Measurements from ENCODE around the gene COX15. TPM values are rescaled to one million over a fixed set of nuclear protein-coding genes. Genes with fewer than 3 reads are reported as not detected.

Gene COX15
- polyA plus RNA-seq (16.8 to 28.4 TPM (median 27.1 TPM) in 3 replicates), polyA minus RNA-seq (12.0 to 21.9 TPM (median 15.9 TPM) in 3 replicates)
- polyA plus RNA-seq (2011; ENCODE audit: low read depth): 5.2 TPM
- polyA plus RNA-seq (2011; cell fraction: cytosol; rRNA removed): 16.2 and 20.0 TPM in 2 replicates
- 21.1 and 22.9 TPM in 2 replicates for polyA plus RNA-seq (2011; cell fraction: nucleus; rRNA removed)
- polyA plus RNA-seq (2012; ENCODE audit: low replicate concordance): 13.9 and 25.0 TPM in 2 replicates
- polyA minus RNA-seq (2011; cell fraction: cytosol; rRNA and poly(A)+ RNA removed): 11.1 TPM
- polyA minus RNA-seq (2011; cell fraction: nucleus; rRNA and poly(A)+ RNA removed): 6.9 and 14.4 TPM in 2 replicates

- Histone ChIP-seq H3K36me3 (ENCODE audit: control insufficient read depth in 2 of 2, extremely low read depth in 1 of 2, insufficient read depth in 2 of 2, low read length in 2 of 2) (peaks cover 4 to 8% of the 10 kb centered on the region in 2 experiments), H3K4me2 (ENCODE audit: control insufficient read depth, extremely low read depth, insufficient read depth, low read depth, low read length) (peak within 1 kb of the TSS; percentile 85), H3K79me2 (ENCODE audit: control insufficient read depth, insufficient read depth, low read length) (peaks cover 22% of the 10 kb centered on the region), H3K9ac (ENCODE audit: control insufficient read depth, extremely low read depth, insufficient read depth, low read length) (peak within 1 kb of the TSS; percentile 89), H3K9me3 (ENCODE audit: control insufficient read depth, low read depth, low read length) (no peaks in the 10 kb centered on the region), H2AFZ (ENCODE audit: control insufficient read depth, low read length) (peak within 1 kb of the TSS; percentile 92), H3K9me1 (ENCODE audit: control insufficient read depth, extremely low read depth, insufficient read depth, low read length) (peaks cover 5% of the 10 kb centered on the region), H3K27ac (ENCODE audit: control insufficient read depth, insufficient read depth, low read length) (peak within 1 kb of the TSS; percentile 91), H4K20me1 (ENCODE audit: control insufficient read depth, extremely low read depth, insufficient read depth, low read length) (no peaks in the 10 kb centered on the region), H3K4me1 (ENCODE audit: control insufficient read depth, extremely low read depth, insufficient read depth, low read length) (peaks cover 16% of the 10 kb centered on the region), H3K4me3 (ENCODE audit: control insufficient read depth in 2 of 3, extremely low read depth in 1 of 3, insufficient read depth in 2 of 3, low read depth in 1 of 3, low read length in 3 of 3) (peak within 1 kb of the TSS; percentile 78 to 86 (median 84)), H3K27me3 (ENCODE audit: control insufficient read depth, extremely low read depth, insufficient read depth, low read length) (no peaks in the 10 kb centered on the region)
- FAIRE-seq (peak; percentile 69), DNase-seq (ENCODE audit: low read depth, low spot score) (peak; percentile 69)
- dilution Hi-C loops (cut with MboI; ENCODE audit: extremely low pct_ligation_motif_present, low sequenced_read_pairs): no loop called here
- TF ChIP-seq EZH2 (IDR thresholded peaks at IDR 0.05; ENCODE audit: low read length) (no peak), CTCF (optimal IDR thresholded peaks at IDR 0.05 in 1 of 3, IDR thresholded peaks at IDR 0.05 in 1 of 3, conservative IDR thresholded peaks at IDR 0.05 in 1 of 3; ENCODE audit: extremely low read depth in 1 of 3, insufficient read depth in 2 of 3, low read length in 3 of 3) (peak; percentile 46 to 65 (median 56))
These were observed at the start of gene COX15, which contains the start of gene CUTC for GRCh38 chr10:99732033-99732842. TSS of gene COX15 (minus strand) at chr10:99732127. CDS start at chr10:99732049, 78 bp downstream. TSS of gene CUTC (plus strand) at chr10:99732234. CDS start at chr10:99732349, 115 bp downstream.

GRCh38 chr10:99779335-99779734, 47.4 kb upstream of the COX15 start:
- no peaks in the 10 kb centered on the region for H3K79me2 ChIP-seq (ENCODE audit: control insufficient read depth, insufficient read depth, low read length)
- peak overlapping the region; percentile 51 for H2AFZ ChIP-seq (ENCODE audit: control insufficient read depth, low read length)
- no peaks in the 10 kb centered on the region for H3K27me3 ChIP-seq (ENCODE audit: control insufficient read depth, extremely low read depth, insufficient read depth, low read length)
- TF ChIP-seq EZH2 (IDR thresholded peaks at IDR 0.05; ENCODE audit: low read length) (no peak), CTCF (optimal IDR thresholded peaks at IDR 0.05 in 1 of 3, IDR thresholded peaks at IDR 0.05 in 1 of 3, conservative IDR thresholded peaks at IDR 0.05 in 1 of 3; ENCODE audit: extremely low read depth in 1 of 3, insufficient read depth in 2 of 3, low read length in 3 of 3) (no peak)
- H3K27ac ChIP-seq (ENCODE audit: control insufficient read depth, insufficient read depth, low read length): peak overlapping the region; percentile 96
- H3K4me3 ChIP-seq (ENCODE audit: control insufficient read depth in 2 of 3, extremely low read depth in 1 of 3, insufficient read depth in 2 of 3, low read depth in 1 of 3, low read length in 3 of 3): peak overlapping the region; percentile 18 to 55 (median 47)
- no peaks in the 10 kb centered on the region for H3K36me3 ChIP-seq (ENCODE audit: control insufficient read depth in 2 of 2, extremely low read depth in 1 of 2, insufficient read depth in 2 of 2, low read length in 2 of 2)
- peaks cover 84% of the 10 kb centered on the region for H3K4me1 ChIP-seq (ENCODE audit: control insufficient read depth, extremely low read depth, insufficient read depth, low read length)
- dilution Hi-C loops (cut with MboI; ENCODE audit: extremely low pct_ligation_motif_present, low sequenced_read_pairs): no loop called here
- H3K9ac ChIP-seq (ENCODE audit: control insufficient read depth, extremely low read depth, insufficient read depth, low read length): peak overlapping the region; percentile 83
- H3K9me3 ChIP-seq (ENCODE audit: control insufficient read depth, low read depth, low read length): no peaks in the 10 kb centered on the region
- DNase-seq (ENCODE audit: low read depth, low spot score) (no peak), FAIRE-seq (peak; percentile 75)
- H4K20me1 ChIP-seq (ENCODE audit: control insufficient read depth, extremely low read depth, insufficient read depth, low read length): no peaks in the 10 kb centered on the region
- H3K9me1 ChIP-seq (ENCODE audit: control insufficient read depth, extremely low read depth, insufficient read depth, low read length): no peaks in the 10 kb centered on the region
- peak overlapping the region; percentile 90 for H3K4me2 ChIP-seq (ENCODE audit: control insufficient read depth, extremely low read depth, insufficient read depth, low read depth, low read length)

Data from keratinocyte (primary cell).